Effector CD8-positive, alpha-beta T cell (primary cell): Measurements from ENCODE around the gene MIB1.
"Not testable (repeated sequence)": the region's sequence is repeated elsewhere in the genome, so short reads cannot be mapped to it uniquely, and the experiment has no call there.

Source experiments
- DNase-seq: peaks from one replicate; lab custom pipeline; 2025; lab: John Stamatoyannopoulos, UW
- total RNA-seq, 4 experiments: gene quantifications; one replicate each; lab custom pipeline; 2026; lab: John Stamatoyannopoulos, UW

Gene MIB1
- 102 to 213 (median 161) reads per million in 4 experiments for total RNA-seq

DNA sequence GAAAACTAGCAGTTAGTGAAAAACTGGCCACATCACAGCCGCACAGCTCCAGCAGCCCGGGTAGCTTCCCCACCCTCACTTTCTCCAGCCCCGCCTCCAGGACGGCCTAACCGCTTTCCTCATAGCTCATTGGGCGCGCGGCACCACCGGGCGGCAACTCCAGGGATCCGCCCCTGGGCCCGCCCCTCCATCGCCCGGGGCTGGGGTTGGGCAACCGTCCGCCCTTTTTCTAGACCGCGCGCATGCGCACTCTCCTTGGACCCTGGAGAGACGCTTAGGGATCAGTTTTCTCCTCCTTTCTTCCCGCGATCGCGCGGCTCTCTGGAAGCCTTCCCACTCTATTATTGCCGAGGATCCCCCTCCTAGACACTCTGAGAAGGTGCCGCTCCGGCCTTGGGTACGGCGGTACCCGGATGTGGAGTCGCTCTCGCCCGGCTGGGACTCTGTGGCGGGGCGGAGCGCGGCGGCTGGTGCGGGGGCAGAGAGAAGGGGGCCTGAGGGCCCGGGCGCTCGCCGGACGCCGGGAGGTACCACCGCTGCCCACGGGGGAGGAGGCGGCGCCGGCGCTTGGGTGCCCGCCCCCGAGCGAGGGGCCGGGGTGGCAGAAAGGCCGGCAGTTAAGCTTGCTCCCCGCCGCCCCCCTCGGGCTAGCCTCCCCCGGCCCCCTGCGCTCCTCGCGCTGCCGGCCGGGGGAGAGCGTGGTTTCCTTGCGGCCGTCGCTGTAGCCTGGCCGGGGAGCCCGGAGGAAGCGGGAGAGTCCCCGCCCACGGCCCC lies at the start of gene MIB1:
TSS of gene MIB1 (plus strand) at position 255 of the 774 bp plus-strand sequence. CDS start 792 bp downstream, outside the sequence.
- peak; percentile 99 for DNase-seq

GRCh38 chr18:21693322-21693721 lies 47.3 kb upstream of the MIB1 start:
- no peak for DNase-seq

GRCh38 chr18:21700528-21701075 lies 40.0 kb upstream of the MIB1 start:
- DNase-seq: no peak

DNA sequence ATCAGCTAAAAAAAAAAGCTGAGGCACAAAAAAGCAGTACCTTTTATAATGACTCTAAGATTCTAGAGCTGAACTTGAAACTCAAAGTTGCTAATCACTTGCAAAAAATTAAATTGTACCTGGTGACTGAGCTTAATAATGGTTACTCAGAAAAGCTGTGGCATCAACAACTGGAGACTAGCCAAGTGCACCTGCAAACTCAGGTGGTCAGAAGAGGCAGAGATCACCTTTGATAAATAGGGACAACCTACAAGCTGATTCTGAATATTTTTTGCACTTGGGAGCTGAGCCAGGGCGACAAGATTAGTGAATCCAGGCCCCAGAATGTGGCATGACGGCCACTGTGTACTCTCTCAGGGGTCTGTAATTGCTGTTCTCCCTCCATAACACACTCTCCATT lies 39.0 kb upstream of the MIB1 start:
- DNase-seq: no peak

GRCh38 chr18:21702602-21703001 lies 38.0 kb upstream of the MIB1 start:
- DNase-seq: no peak

- DNase-seq: no peak
Observed at GRCh38 chr18:21703241-21703820, 37.3 kb upstream of the MIB1 start.

DNA sequence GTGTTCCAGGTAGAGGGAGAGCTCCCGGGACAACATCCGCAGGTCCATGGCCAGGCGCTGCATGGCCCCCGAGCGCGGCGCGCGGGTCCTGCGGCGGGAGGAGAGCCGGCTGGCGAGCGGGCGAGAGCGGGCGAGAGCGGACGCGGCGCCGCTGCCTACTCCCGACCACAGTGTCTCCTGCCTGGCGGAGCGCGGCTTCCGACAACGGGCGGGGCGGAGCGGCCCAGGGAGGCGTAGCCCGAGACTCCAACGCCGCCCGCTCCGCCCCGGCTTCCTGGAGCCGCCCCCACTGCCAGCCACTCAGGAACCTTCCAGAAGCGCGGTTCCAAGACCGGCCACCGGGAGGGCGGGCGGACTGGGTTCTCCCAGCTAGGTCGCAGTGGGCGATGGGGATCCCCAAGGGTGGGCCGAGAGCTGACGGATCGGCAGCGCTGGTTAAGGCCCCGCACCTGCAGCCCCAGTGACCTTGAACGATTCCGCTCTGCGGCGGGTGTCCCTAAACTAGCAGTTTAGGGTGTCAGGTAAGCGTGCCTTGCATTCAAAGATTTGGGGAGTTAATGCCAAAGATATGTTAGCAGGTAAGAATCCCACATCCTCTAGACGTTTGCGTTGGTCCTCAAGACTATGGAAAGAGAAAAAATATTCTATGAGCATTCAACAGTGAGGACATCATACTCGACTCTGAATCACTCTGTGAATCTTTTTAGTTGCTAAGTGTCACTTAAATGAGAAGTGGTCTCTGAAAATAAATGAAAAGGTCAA lies 35.8 kb upstream of the MIB1 start, which contains the start of gene ABHD3:
TSS of gene ABHD3 (minus strand) at position 172 of the 762 bp plus-strand sequence. CDS start at position 63, 109 bp downstream.
- peak; percentile 86 for DNase-seq

- DNase-seq: no peak
Observed at GRCh38 chr18:21706386-21706865, 34.2 kb upstream of the MIB1 start.

DNA sequence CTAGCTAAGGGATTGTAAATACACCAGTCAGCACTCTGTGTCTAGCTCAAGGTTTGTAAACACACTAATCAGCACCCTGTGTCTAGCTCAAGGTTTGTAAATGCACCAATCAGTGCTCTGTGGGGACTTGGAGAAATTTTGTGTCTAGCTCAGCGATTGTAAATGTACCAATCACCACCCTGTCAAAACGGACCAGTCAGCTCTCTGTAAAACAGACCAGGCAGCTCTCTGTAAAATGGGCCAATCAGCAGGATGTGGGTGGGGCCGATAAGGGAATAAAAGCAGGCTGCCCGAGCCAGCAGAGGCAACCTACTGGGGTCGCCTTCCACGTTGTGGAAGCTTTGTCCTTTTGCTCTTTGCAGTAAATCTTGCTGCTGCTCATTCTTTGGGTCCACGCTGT lies 33.5 kb upstream of the MIB1 start:
- not testable (repeated sequence) for DNase-seq

GRCh38 chr18:21714474-21714873 lies 26.1 kb upstream of the MIB1 start:
- DNase-seq: no peak

GRCh38 chr18:21722687-21723086 lies 17.9 kb upstream of the MIB1 start:
- DNase-seq: no peak

DNA sequence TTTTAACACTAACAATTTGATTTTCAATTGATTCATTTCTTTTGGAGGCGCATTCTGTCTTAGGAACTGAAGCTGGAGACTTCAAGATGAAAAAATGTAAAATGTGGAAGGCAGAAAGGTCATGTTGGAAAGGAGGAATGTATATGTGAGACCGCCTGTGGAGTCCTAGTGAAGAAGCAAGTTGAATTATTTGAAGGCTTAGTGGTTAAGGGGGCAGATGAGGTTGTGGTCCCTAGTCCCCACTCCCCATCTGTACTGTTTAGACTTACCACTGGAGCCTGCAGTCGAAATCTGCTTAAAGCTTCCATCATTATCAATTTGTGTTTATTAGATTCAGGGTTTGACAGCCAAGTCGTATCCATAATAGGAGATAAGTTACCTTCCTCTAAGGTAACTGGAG lies 15.4 kb upstream of the MIB1 start:
- DNase-seq: no peak

- no peak for DNase-seq
Observed at GRCh38 chr18:21727702-21728101, 12.9 kb upstream of the MIB1 start.

GRCh38 chr18:21733011-21733410 lies 7.6 kb upstream of the MIB1 start:
- no peak for DNase-seq

- DNase-seq: no peak
Observed at GRCh38 chr18:21735452-21736015, 5.1 kb upstream of the MIB1 start.

DNA sequence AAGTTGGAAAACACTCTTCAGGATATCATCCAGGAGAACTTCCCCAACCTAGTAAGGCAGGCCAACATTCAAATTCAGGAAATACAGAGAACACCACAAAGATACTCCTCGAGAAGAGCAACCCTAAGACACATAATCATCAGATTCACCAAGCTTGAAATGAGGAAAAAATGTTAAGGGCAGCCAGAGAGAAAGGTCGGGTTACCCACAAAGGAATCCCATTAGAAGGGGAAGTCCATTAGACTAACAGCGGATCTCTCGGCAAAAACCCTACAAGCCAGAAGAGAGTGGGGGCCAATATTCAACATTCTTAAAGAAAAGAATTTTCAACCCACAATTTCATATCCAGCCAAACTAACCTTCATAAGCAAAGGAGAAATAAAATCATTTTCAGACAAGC lies 3.7 kb upstream of the MIB1 start:
- DNase-seq: not testable (repeated sequence)

GRCh38 chr18:21739604-21740537 lies 721 bp upstream of the MIB1 start:
- no peak for DNase-seq

DNA sequence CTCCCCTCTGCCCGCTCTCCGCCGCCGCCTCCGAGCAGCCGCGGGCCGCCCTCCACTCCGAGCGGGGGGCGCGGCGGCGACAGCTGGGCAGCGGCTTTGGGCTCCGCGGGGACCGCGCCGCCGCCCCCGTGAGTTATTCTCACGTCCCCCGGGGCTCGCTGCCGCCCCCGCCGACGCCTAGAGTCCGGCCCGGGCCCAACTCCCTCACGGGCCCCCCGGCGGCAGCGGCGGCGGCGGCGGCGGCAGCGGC lies 645 bp downstream of the MIB1 start:
- peak; percentile 32 for DNase-seq

- DNase-seq: no peak
Observed at GRCh38 chr18:21741562-21742314, 1.1 kb downstream of the MIB1 start.

DNA sequence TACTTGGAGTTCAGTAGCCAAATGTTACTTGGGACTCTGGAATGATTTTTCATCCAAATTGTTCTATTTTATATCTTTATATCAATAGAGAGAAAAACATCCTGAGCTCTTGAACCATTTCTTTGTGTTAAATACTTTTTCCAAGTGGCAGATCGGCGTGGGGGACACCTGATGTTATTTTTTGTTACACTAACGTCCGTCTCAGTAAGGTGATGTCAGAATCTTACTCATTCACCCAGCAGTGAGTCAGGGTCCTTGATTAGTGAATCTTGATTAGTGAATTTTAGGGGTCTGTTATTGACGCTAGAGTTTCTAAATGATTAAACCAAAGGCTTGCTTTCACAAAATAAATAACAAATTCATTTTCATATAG lies 1.7 kb downstream of the MIB1 start:
- DNase-seq: no peak
